Peyer's patch (tissue), 4 donors: Measurements from ENCODE around the gene PRKAR1B. TPM values are rescaled to one million over a fixed set of nuclear protein-coding genes. Genes with fewer than 3 reads are reported as not detected.

Experiments
- DNase-seq, 3 donors: peaks; one replicate each; pipeline ENCODE4 v3.0.0-alpha.2; 2017 to 2019
- H3K27ac ChIP-seq, 4 donors: fragments of 200-600 bp; sonication (generic); one replicate each; pipeline ENCODE4 v1.5.1; 2016 to 2019
- H3K27me3 ChIP-seq, 2 donors: fragments of 200-600 bp; sonication (generic); one replicate each; pipeline ENCODE4 v1.5.1; 2019
- H3K36me3 ChIP-seq, 3 donors: fragments of 200-600 bp; sonication (generic); one replicate each; pipeline ENCODE4 v1.5.1; 2016 to 2019
- H3K4me1 ChIP-seq, 4 donors: fragments of 200-600 bp; sonication (generic); one replicate each; pipeline ENCODE4 v1.5.1; 2016 to 2019
- H3K4me3 ChIP-seq, 4 donors: fragments of 200-600 bp; sonication (generic); 1 replicate in 3 of 4; 2 replicates in 1 of 4; pipeline ENCODE4 v1.5.1; 2016 to 2019; ENCODE audit warnings: mild to moderate bottlenecking in 1 of 4
- H3K9me3 ChIP-seq, 4 donors: fragments of 200-600 bp; sonication (generic); one replicate each; pipeline ENCODE4 v1.5.1; 2016 to 2019; ENCODE audit warnings: mild to moderate bottlenecking in 1 of 4
- CTCF ChIP-seq, 6 experiments: fragments of 450-650 bp in 4 of 6; fragments of 200-600 bp in 2 of 6; sonication (generic) in 1 of 6; IDR thresholded peaks; one replicate each; pipeline ENCODE4 v1.5.1; 2017 to 2019; ENCODE audit warnings: antibody characterized with exemption in 6 of 6, mild to moderate bottlenecking in 3 of 6, moderate library complexity in 1 of 6
- POLR2A ChIP-seq, 2 donors: fragments of 450-650 bp; IDR thresholded peaks; one replicate each; pipeline ENCODE4 v1.5.1; 2017; ENCODE audit warnings: antibody characterized with exemption in 2 of 2, mild to moderate bottlenecking in 2 of 2, moderate library complexity in 2 of 2
- total RNA-seq, 4 donors: library from RNA; depleted of rRNA; stranded (reverse); fragments of >200 nt; gene quantifications; one replicate each; pipeline ENCODE4 v1.1.0, GENCODE V29; 2016

The PRKAR1B gene
- total RNA-seq, 4 donors from 2014 or later: 13.0 to 42.9 (median 17.0) TPM

- Histone ChIP-seq H3K4me1 (no peaks in the 10 kb centered on the region), H3K36me3 (peaks cover 0 to 33% (median 0%) of the 10 kb centered on the region in 3 donors), H3K9me3 (no peaks in the 10 kb centered on the region), H3K27me3 (no peaks in the 10 kb centered on the region), H3K4me3 (no peak overlapping the region), H3K27ac (no peak overlapping the region)
- no peak for TF ChIP-seq POLR2A (IDR thresholded peaks at IDR 0.05)
- TF ChIP-seq CTCF (IDR thresholded peaks at IDR 0.05): no peak
- no peak for DNase-seq
Observed at GRCh38 chr7:741850-742249, 14.8 kb upstream of the PRKAR1B start.

GRCh38 chr7:741191-741671 lies 14.2 kb upstream of the PRKAR1B start:
- no peak overlapping the region for H3K27ac ChIP-seq
- H3K4me3 ChIP-seq: no peak overlapping the region
- H3K9me3 ChIP-seq: no peaks in the 10 kb centered on the region
- no peaks in the 10 kb centered on the region for H3K27me3 ChIP-seq
- no peak for TF ChIP-seq CTCF (IDR thresholded peaks at IDR 0.05)
- no peak for TF ChIP-seq POLR2A (IDR thresholded peaks at IDR 0.05)
- H3K36me3 ChIP-seq: peaks cover 0 to 33% (median 0%) of the 10 kb centered on the region in 3 donors
- no peak for DNase-seq
- no peaks in the 10 kb centered on the region for H3K4me1 ChIP-seq

- Histone ChIP-seq H3K27ac (no peak overlapping the region), H3K9me3 (no peaks in the 10 kb centered on the region), H3K4me3 (no peak overlapping the region), H3K27me3 (no peaks in the 10 kb centered on the region), H3K36me3 (peaks cover 0 to 29% (median 0%) of the 10 kb centered on the region in 3 donors), H3K4me1 (no peaks in the 10 kb centered on the region)
- DNase-seq: peak in 1 of 3 donors; percentile 38
- TF ChIP-seq CTCF (IDR thresholded peaks at IDR 0.05) (no peak), POLR2A (IDR thresholded peaks at IDR 0.05) (no peak)
Observed at GRCh38 chr7:739983-740942, 13.2 kb upstream of the PRKAR1B start.

- Histone ChIP-seq H3K4me3 (no peak overlapping the region), H3K9me3 (peaks cover 0 to 3% (median 0%) of the 10 kb centered on the region in 4 donors), H3K27me3 (no peaks in the 10 kb centered on the region), H3K27ac (no peak overlapping the region), H3K36me3 (peaks cover 0 to 25% (median 0%) of the 10 kb centered on the region in 3 donors), H3K4me1 (no peaks in the 10 kb centered on the region)
- peak in 1 of 3 donors; percentile 22 for DNase-seq
- no peak for TF ChIP-seq POLR2A (IDR thresholded peaks at IDR 0.05)
- no peak for TF ChIP-seq CTCF (IDR thresholded peaks at IDR 0.05)
Observed at GRCh38 chr7:739455-739982, 12.4 kb upstream of the PRKAR1B start.

GRCh38 chr7:738723-739454 lies 11.8 kb upstream of the PRKAR1B start:
- H3K4me1 ChIP-seq: no peaks in the 10 kb centered on the region
- peaks cover 0 to 25% (median 0%) of the 10 kb centered on the region in 3 donors for H3K36me3 ChIP-seq
- no peaks in the 10 kb centered on the region for H3K27me3 ChIP-seq
- H3K9me3 ChIP-seq: peaks cover 0 to 9% (median 0%) of the 10 kb centered on the region in 4 donors
- DNase-seq: peak in 1 of 3 donors; percentile 14
- H3K4me3 ChIP-seq: no peak overlapping the region
- no peak overlapping the region for H3K27ac ChIP-seq
- TF ChIP-seq POLR2A (IDR thresholded peaks at IDR 0.05): no peak
- no peak for TF ChIP-seq CTCF (IDR thresholded peaks at IDR 0.05)
